ENCODE data around the gene FUT7.
"Not testable (repeated sequence)": the region's sequence is repeated elsewhere in the genome, so short reads cannot be mapped to it uniquely, and the experiment has no call there.

FUT7 gene

DNA sequence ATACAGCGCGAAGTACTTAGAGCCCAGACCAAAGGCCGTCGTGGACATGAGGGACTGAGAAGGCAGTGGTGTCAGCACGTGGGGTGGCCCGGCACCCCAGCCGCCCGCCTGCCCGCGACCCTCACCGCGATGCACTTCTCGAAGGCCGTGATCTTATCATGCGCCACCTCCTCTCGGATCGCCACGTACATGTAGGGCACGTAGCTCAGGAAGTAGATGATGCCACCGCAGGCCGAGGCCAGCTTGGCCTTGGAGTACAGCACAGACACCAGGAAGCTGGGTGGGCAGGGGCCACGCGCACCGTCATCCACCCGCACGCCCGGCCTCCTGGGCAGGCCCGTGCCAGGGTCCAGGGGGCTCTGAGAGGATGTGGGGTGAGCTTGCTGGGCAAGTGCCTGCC, 14.8 kb downstream of the FUT7 start:
- no peak for DNase-seq

DNA sequence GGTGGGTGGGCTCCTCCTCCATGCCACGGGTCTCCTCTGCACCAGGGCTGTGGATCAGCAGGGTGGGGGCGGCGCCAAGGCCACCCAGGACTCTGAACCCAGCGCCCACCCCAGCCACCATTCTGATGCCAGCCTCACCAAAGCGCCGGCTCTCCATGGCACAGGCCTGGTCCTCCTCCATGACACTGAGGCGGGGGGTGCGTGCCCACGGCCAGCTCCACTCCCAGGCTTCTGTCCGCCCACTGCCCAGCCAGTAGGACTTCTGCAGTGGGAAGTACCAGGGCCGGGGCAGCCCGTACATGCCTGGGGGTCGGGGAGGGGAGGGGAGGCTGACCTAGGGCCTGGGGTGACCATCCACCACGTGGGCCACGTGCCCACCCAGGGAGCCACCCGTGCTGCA, 15.5 kb downstream of the FUT7 start:
- DNase-seq: no peak

DNA sequence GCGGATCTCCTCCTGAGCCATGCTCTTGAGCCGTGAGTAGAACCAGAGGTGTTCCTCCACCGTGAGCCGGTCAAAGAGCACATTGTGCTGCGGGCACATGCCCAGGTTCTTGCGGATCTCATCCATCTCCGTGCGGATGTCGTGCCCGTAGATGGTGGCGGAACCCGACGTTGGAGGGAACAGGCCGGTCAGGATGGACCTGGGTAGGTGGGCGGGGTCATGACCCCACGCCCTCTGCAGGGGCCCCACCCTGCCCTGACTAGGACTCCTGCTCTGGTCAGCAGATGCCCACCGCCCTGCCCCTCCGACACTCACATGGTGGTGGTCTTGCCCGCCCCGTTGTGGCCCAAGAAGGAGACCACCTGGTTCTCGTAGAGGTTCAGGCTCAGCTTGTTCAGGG, 15.9 kb downstream of the FUT7 start:
- no peak for DNase-seq

DNA sequence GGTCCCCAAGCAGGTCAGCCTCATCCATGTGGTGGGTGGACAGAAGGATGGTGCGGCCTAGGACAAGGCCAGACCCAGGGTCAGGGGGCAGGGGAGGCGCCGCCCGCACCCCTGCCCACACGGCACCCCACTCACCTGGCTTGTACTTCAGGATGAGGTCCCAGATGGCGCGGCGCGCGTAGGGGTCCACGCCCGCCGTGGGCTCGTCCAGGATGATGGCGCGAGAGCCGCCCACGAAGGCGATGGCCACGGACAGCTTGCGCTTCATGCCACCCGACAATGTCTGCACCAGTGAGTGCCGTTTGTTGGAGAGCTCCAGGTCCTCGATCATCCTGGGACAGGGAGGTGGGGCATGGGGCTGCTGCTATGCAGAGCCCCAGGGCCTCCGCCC, 16.4 kb downstream of the FUT7 start:
- no peak for DNase-seq

DNA sequence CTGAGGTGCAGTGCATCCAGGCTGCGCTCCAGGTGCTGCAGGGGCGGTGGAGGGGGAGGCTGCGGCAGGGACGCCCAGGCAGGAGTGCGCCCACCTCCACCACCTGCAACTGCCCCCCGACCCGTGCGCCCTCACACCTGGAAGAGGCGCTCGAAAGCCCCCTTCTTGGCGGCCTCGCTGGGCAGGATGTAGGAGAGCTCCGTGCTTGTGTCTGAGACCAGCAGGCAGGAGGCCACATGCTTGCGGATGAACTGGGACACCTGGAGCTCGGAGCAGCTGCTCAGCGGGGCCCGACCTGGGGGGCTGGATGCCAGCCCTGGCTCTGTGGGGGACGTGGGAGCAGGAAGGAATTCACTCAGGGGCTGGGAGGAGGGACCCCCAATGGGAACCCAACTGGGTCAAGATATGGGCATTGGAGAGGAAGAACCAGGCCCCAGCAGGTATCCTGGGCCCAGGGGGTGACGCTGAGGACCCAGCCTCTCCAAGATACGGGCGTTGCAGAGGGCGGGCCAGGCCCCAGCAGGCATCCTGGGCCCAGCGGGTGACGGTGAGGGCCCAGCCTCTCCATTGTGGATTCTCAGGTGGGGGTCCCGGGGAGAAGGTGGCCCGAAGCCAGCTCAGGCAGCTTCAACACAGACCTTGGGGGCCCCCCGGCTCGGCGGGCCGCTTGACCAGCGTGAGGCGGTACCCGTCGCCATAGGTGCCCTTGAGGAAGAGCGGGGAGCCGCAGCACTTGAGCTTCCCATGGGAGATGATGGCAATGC, 16.9 kb downstream of the FUT7 start:
- DNase-seq: no peak

DNA sequence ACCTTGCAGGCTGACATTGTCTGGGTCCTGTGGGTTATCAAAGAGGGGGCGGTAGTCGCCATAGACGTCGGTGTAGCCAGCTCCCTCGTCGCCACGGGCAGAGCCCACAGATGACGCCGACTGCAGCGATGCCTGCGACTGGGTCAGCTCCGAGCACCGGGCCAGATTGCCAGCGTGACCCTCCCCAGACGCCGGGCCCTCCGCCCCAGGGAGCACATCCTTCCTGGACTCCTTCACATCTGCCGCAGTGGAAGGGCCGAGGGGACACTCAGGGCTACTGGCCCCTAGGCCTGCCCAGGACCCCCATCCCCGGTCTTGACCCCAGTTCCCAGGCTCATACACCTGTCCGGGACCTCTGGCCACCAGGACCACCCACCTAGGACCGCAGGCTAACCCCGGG, 17.7 kb downstream of the FUT7 start:
- no peak for DNase-seq

DNA sequence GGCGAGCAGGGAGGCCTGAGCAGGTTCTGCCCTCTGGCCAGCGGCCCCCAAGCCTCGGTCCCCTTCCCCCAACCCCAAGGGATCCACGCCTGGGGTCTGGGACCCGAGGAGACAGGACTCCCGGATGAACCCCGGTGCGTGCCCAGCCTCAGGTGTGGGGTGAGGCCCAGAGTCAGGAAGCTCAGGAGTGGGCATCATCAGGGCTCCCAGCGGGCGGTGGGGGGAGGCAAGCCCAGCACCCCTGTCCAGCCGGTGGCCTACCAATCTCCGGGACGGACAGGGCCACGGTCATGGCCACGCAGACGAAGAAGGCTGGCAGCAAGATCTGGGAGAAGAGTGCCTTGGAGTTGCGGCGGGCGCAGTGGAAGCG, 18.3 kb downstream of the FUT7 start:
- DNase-seq: no peak

DNA sequence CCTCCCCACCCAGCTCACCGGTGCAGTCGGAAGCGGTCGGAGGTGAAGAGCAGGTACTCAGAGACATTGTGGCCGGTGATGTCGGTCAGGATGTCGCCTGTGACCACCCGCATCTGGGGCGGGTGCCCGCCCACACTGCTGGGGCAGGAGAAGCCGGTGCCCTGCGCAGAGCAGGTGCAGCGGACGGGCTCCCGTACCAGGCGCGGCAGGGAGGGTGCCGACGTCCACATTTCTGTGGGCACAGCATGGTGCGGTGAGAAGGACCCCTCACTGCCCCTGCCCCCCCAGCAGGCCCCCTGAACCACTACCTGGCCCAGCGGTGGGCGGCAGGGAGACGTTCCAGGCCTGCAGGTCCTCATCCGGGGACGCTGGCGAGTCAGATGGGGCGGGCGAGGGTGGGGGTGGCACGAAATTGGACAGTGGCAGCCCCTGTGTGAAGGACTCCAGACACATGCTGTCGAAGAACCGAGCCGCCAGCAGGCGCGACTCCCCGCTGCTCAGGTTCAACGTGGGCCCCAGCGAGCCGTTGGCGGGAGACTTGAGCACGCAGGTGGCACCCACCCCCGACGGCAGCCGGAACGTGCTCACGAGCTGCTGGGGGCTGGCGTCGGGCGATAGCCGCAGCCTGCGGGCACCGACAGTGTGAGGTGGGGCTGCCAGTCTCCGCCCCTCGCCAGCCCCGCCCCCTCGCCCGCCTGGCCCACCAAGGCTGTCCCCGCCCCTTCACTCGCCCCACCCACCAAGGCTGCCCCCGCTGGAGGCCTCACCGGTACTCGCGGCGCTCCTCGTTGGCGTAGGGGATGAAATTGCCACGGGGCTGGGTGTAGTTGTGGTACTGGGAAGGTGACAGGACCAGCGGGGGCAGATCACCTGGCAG, 19.0 kb downstream of the FUT7 start:
- no peak for DNase-seq

DNA sequence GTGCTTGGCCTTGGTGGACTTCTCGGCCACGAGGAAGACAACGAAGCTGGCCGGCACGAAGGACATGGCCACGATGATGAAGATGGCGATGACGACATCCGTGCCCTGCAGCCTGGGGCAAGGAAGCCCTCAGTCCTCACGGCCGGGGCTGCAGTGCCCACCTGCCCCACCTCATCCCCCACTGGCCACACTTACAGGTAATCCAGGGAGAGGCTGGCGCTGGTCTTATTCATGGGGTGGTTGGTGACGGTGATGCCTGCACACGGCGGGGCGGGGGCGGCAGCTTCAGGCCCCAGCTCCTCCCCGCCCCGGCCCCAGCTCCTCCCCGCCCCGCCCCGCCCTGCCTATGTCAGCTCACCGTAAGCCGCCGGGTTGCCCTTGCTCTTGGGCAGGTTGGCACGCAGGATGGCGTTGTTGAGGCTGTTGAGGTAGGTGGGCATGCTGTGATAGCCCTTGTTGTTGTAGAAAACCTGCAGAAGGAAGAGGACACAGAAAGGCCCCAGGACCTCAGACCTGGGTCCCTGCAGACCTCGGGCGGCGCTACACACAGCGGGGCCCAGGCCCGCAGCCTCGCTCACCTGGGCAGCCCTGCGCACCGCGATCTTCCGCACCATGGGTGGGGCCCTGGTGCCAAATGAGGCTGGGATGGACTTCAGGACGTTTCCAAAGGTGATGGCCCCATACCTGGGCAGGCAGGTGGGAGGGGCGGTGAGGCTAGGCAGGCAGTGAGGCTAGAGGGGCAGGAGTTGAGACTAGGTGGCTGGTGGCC, 19.8 kb downstream of the FUT7 start:
- no peak for DNase-seq

DNA sequence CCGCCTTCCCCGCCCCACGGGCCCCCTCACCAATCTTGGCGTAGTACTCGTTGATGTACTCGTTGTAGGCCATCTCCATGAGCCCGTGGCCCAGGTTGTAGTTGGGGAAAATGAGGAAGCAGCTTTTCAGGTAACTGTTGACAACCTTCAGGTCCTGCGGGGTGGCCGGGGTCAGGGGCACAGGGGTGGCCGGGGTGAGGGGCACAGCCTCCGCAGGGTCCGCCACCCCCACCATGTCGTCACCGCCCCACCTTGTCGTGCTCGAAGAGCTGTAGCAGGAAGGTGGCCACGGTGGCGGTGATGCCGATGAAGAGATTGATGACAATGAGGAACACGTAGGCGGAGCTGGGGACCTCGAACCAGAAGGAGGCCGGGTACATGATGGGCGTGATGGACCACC, 20.7 kb downstream of the FUT7 start:
- DNase-seq: no peak

DNA sequence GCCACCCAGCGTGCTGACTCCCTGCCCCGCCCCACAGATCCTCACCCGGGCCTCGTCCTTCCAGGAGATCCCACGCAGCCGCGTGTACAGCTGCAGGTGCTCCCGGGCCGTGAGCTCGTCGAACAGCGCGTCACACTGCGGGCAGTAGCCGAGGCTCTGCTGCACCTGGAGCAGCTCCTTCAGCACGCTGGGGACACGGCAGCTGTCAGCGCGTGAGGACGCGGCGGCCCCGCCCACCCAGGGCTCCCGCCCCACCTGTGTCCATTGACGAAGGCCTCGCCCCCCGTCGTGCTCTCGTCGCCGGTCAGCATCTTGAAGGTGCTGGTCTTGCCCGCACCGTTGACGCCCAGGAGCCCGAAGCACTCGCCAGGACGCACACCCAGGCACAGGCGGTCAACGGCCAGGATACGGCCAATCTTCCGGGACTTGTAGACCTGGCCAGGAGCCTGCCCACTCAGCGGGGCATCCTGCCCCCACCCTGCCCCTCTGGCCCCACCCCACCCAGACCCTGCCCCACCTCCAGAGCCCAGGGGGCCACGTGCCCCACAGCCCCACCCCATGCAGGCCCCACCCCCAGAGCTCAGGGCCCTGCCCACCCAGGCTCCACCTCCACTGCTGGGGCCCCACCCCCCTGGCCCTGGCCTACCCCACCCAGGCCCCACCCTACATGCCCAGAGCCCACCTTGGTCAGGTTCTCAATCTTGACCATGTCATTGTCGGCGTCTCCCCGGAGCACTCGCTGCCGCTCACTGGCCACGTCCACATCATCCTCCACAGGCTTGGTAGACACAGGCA, 21.8 kb downstream of the FUT7 start:
- no peak for DNase-seq

DNA sequence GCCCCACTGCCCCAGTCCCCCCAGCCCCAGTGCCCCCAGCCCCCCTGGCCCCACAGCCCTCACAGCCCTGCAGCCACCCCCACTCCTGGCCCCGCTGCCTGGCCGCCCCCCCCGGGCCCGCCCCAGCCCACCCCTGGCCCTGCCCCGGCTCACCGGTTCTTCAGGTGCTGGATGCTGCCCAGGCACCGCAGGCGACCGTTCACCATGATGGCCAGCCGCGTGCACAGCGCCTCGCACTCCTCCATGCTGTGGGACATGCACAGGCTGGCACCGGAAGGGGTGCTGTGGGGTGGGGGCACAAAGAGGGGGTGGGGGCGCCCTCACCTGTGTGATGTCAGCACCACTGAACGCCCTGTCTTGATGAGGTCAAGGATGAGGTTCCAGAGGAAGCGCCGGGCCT, 22.7 kb downstream of the FUT7 start:
- DNase-seq: no peak

DNA sequence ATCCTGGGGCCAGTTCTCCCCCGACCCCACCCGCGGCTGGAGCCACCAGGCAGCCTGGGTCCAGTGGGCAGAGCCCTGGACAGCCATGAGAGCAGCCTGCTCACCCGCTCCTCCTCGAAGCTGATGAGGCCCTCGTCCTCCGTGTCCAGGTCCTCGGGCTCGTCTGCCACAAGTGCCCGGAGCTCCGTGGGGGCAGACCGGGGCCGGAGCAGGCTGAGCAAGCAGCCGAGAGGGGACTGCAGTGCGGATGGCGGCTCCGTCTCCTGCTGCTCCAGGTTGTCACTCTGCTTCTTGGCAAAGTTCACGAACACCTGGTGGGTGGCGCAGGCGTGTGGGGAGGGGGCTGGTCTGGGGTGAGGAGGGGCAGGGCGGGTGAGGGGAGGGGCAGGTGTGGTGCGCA, 23.6 kb downstream of the FUT7 start:
- DNase-seq: no peak

DNA sequence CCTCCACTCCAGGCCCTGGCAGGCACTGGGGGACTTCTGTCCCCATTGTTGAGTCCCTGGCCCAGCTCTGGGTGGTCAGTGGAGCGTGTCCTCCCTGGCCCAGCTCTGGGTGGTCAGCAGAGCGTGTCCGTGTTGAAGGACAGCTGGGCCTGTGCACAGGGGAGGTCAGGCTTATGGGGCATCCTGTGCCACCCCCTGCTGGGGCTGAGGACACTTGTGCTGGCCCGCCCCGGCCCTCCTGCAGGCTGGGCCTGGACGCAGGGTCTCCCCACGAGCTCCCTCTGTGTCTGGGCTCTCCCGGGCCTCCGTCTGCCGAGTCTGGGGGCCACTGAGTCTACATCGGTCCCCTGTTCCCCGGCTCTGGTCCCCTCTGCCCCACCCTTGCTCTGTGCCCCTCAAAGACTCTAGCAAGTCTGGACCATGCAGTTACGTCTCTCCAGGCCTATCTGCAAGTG, 24.0 kb downstream of the FUT7 start:
- DNase-seq: no peak

DNA sequence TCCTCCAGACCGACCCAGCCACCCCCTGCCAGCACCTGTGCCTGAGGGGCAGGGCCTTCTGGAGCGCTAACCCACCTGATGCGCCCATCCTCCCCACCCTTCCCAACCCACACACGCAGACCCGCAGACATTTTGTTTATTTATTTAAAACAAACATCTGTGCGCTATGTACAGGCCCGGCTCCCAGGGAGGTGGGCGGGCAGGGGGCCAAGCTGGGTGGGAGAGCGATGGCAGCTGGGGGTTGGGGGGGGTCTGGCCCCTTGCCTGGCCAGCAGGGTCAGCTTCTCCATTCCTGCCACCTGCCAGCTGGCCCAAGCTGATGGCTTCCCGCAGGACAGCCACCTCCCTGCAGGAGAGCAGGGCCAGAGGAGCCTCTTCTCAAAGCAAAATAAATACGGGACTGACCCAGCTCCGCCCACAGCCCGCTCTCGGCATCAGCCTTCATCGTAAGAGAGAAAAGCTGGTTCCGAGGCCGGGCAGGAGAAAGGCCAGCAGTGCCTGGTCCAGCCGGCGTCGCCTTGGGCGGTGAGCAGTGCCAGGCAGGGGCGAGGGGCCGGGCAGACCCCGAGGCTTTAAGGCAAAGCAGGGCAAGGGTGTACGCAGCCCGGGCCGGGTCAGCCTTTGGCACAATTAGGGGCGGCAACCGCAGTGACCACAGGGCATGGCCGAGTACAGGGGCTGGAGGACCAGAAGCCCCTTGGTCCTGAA, 24.6 kb downstream of the FUT7 start:
- no peak for DNase-seq

DNA sequence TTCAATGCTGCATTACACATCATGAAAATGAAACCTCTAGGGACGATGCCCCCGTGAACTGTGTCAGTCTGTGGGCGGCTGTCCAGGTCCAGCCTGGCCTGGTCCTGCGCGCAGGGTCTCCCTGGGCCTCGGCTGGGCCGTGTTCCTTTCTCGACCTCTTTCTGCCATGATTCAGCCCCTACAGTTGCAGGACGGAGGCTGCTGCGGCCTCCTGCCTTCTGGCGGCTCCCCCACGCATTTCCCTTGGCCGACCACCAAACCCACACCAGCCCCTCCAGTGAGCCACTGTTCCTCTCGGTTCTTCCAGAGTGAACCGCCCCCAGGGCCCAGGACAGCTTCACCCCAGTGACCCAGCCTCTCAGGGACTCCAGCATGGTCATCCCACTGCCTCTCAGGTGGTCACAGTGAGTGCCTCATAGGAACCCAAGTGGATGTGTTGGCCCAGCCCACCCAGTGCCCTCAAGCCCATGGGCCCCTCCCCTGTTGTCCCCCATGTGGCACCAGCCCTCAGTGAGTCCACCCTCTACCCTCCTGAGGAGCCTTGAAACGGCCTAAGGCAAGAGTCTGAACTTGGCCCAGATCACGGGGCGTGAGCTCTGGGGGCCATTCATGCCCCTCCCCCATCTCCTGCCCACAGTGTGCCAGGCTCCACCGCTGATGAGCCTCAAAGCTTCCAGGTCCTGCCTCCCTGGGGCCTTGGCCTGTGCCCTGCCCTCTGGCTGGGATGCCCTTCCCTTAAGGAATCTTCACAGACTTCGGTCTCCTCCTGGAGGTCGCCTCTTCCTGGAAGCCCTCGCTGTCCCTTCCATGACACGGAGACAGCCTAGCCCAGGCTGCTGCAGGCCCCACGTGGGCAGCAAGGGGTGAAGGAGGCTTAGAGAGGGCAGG, 25.5 kb downstream of the FUT7 start:
- no peak for DNase-seq

DNA sequence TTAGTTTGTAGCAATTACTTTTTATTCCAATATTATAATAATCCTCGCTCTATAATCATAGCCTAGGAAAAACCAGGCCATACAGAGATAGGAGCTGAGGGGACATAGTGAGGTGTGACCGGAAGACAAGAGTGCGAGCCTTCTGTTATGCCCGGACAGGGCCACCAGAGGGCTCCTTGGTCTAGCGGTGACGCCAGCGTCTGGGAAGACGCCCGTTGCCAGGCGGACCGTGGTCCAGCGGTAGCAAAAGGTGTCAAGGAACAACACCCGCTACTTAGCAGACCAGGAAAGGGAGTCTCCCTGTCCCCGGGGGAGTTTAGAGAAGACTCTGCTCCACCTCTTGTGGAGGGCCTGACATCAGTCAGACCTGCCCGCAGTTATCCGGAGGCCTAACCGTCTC, 27.6 kb downstream of the FUT7 start:
- DNase-seq: not testable (repeated sequence)

DNA sequence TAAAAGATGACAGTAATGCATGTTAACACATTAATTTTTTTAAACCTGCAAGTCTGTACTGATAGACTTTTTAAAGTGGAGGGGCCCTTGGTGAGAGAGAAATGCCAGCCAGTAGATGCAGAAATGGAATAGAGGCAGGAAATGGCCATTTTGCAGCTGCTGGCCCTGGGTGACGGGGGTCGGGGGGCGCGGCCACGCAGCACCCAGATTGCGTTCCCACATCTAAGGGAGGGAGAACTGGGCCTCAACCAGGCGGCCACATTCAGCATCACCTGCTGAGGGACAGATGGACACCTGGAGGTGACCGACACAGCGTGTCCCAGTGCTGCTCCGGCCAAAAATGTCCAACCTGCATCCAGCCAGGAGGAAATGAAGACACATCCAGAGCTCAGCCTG, 29.2 kb downstream of the FUT7 start:
- no peak for DNase-seq

DNA sequence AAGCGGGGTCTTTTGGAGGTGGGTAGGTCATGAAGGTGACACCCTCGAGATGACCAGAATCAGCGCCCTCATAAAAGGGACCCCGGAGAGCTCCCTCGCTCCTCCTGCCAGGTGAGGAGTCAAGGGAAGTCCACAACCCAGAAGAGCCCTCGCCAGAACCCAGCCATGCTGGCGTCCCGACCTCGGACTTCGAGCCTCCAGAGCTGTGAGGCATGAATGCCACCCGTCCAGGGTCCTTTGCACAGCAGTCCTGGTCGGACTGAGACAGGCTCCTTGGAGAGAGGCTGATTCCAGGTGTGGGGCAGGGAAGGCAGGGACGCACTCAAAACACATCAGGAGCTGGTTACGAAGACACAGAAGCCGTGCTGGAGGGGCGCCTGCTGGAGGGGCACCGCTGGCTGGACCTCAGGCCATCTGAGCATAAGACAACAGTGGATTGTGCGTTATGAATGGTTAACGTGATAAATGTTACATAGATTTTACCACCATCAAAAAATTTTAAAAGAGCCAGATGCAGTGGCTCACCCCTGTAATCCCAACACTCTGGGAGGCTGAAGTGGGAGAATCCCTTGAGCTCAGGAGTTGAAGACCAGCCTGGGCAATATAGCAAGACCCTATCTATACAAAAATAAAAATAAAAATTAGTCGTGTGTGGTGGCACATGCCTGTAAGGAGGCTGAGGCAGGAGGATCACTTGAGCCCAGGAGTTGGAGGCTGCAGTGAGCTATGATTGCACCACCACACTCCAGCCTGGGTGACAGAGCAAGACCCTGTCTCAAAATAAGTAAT, 29.8 kb downstream of the FUT7 start:
- DNase-seq: no peak
